HG02870 (cell line): ENCODE measurements around the gene UHMK1.

ENCODE experiments used
- ATAC-seq: cut with Tn5 transposase; IDR thresholded peaks from one replicate; pipeline ENCODE4 v1.9.1; 2021; ENCODE audit warnings: mild to moderate bottlenecking, moderate library complexity; ENCODE audit not compliant: unreplicated experiment

UHMK1 gene

GRCh38 chr1:162527314-162527713, 29.7 kb downstream of the UHMK1 start:
- ATAC-seq: no peak

GRCh38 chr1:162530307-162530987, 32.8 kb downstream of the UHMK1 start:
- peak; percentile 96 for ATAC-seq

- no peak for ATAC-seq
Measured at GRCh38 chr1:162530988-162531319, 33.3 kb downstream of the UHMK1 start.

- no peak for ATAC-seq
Measured at GRCh38 chr1:162535501-162535900, 37.9 kb downstream of the UHMK1 start.

- ATAC-seq: no peak
Measured at GRCh38 chr1:162536511-162536910, 38.9 kb downstream of the UHMK1 start.

GRCh38 chr1:162537216-162537615, 39.6 kb downstream of the UHMK1 start:
- no peak for ATAC-seq

GRCh38 chr1:162538815-162539431, 41.3 kb downstream of the UHMK1 start:
- ATAC-seq: no peak

- ATAC-seq: no peak
Measured at GRCh38 chr1:162541619-162542141, 44.1 kb downstream of the UHMK1 start.

- ATAC-seq: no peak
Measured at GRCh38 chr1:162543228-162543627, 45.6 kb downstream of the UHMK1 start.

GRCh38 chr1:162548170-162548569, 50.6 kb downstream of the UHMK1 start:
- ATAC-seq: no peak

- ATAC-seq: no peak
Measured at GRCh38 chr1:162549001-162549400, 51.4 kb downstream of the UHMK1 start.

GRCh38 chr1:162550925-162551324, 53.3 kb downstream of the UHMK1 start:
- ATAC-seq: no peak

GRCh38 chr1:162551969-162552683, 54.5 kb downstream of the UHMK1 start:
- no peak for ATAC-seq

- ATAC-seq: no peak
Measured at GRCh38 chr1:162552684-162553252, 55.1 kb downstream of the UHMK1 start.

- ATAC-seq: no peak
Measured at GRCh38 chr1:162554258-162554657, 56.6 kb downstream of the UHMK1 start.

GRCh38 chr1:162557536-162557935, 59.9 kb downstream of the UHMK1 start:
- ATAC-seq: no peak

- no peak for ATAC-seq
Measured at GRCh38 chr1:162560303-162561036, 62.9 kb downstream of the UHMK1 start.

- peak; percentile 89 for ATAC-seq
Measured at GRCh38 chr1:162561037-162561615, 63.5 kb downstream of the UHMK1 start.

GRCh38 chr1:162561616-162562469, 64.2 kb downstream of the UHMK1 start, which contains the start of gene UAP1:
Gene UAP1 (plus strand): TSS chr1:162561722. CDS start chr1:162566069, 4,347 bp downstream.
- peak; percentile 27 for ATAC-seq

GRCh38 chr1:162562470-162562828, 64.8 kb downstream of the UHMK1 start:
- no peak for ATAC-seq
